HepG2 (cell line): ENCODE results near the gene SNAI3. TPM values are rescaled to one million over a fixed set of nuclear protein-coding genes. Genes with fewer than 3 reads are reported as not detected.

ENCODE experiments used
- CAMTA2 ChIP-seq: sonication (generic); formaldehyde crosslinking; IDR thresholded peaks from 2 replicates; pipeline ENCODE4 v1.4.0; 2020; ENCODE audit warnings: mild to moderate bottlenecking, missing genetic modification reagents, borderline replicate concordance
- E2F5 ChIP-seq: sonication (generic); formaldehyde crosslinking; conservative IDR thresholded peaks from 2 replicates; pipeline ENCODE4 v1.4.0; 2020; ENCODE audit warnings: missing genetic modification reagents
- FOXK1 ChIP-seq: sonication (generic); formaldehyde crosslinking; IDR thresholded peaks from 2 replicates; pipeline ENCODE4 v1.4.0; 2020; ENCODE audit warnings: low read depth, missing genetic modification reagents, borderline replicate concordance
- JUND ChIP-seq: sonication (generic); formaldehyde crosslinking; IDR thresholded peaks from 2 replicates; pipeline ENCODE4 v1.8.0; 2022; ENCODE audit warnings: mild to moderate bottlenecking, missing genetic modification reagents
- KLF9 ChIP-seq: IDR thresholded peaks from 2 replicates; pipeline ENCODE4 v1.6.1; 2016; ENCODE audit warnings: low read depth
- MAF1 ChIP-seq: sonication (generic); formaldehyde crosslinking; IDR thresholded peaks from 2 replicates; pipeline ENCODE4 v1.5.0; 2020; ENCODE audit warnings: missing genetic modification reagents, borderline replicate concordance
- MAZ ChIP-seq, 2 experiments: sonication (generic) in 1 of 2; formaldehyde crosslinking in 1 of 2; IDR thresholded peaks; 2 replicates each; pipeline versions ENCODE4 v1.5.0 to v1.6.1; 2012 to 2020; ENCODE audit warnings: low read depth in 2 of 2, mild to moderate bottlenecking in 2 of 2, borderline replicate concordance in 1 of 2, improper control_type of control experiment in 1 of 2, low read length in 1 of 2, missing genetic modification reagents in 1 of 2, moderate library complexity in 1 of 2
- SIN3B ChIP-seq: fragments of 150-350 bp; IDR thresholded peaks from 2 replicates; pipeline ENCODE4 v1.6.1; 2014; ENCODE audit warnings: low read length
- ZNF136 ChIP-seq: sonication (generic); formaldehyde crosslinking; IDR thresholded peaks from 2 replicates; pipeline ENCODE4 v1.8.1; 2022; ENCODE audit warnings: low read depth, mild to moderate bottlenecking, moderate library complexity, missing genetic modification reagents
- ZNF253 ChIP-seq: sonication (generic); formaldehyde crosslinking; IDR thresholded peaks from 2 replicates; pipeline ENCODE4 v1.8.0; 2022; ENCODE audit warnings: mild to moderate bottlenecking, missing genetic modification reagents, borderline replicate concordance
- ZNF282 ChIP-seq: fragments of 450-650 bp; IDR thresholded peaks from 2 replicates; pipeline ENCODE4 v1.6.1; 2018; ENCODE audit not compliant: partially characterized antibody
- ZNF296 ChIP-seq: sonication (generic); formaldehyde crosslinking; conservative IDR thresholded peaks from 2 replicates; pipeline ENCODE4 v1.5.0; 2020; ENCODE audit warnings: mild to moderate bottlenecking, missing genetic modification reagents
- ZNF431 ChIP-seq: sonication (generic); formaldehyde crosslinking; IDR thresholded peaks from 2 replicates; pipeline ENCODE4 v1.9.0; 2022; ENCODE audit warnings: missing genetic modification reagents, low read depth, mild to moderate bottlenecking, borderline replicate concordance
- ZNF543 ChIP-seq: sonication (generic); formaldehyde crosslinking; IDR thresholded peaks from 2 replicates; pipeline ENCODE4 v1.4.0; 2020; ENCODE audit warnings: mild to moderate bottlenecking, missing genetic modification reagents
- ZNF747 ChIP-seq: sonication (generic); formaldehyde crosslinking; IDR thresholded peaks from 2 replicates; pipeline ENCODE4 v1.8.1; 2023; ENCODE audit warnings: missing genetic modification reagents, mild to moderate bottlenecking, borderline replicate concordance
- ZNF781 ChIP-seq: sonication (generic); formaldehyde crosslinking; IDR thresholded peaks from 2 replicates; pipeline ENCODE4 v1.5.1; 2020; ENCODE audit warnings: borderline replicate concordance, mild to moderate bottlenecking, missing genetic modification reagents; ENCODE audit errors: not compliant biosample characterization
- ZNF891 ChIP-seq: sonication (generic); formaldehyde crosslinking; IDR thresholded peaks from 2 replicates; pipeline ENCODE4 v1.5.0; 2020; ENCODE audit warnings: mild to moderate bottlenecking, missing genetic modification reagents
- polyA plus RNA-seq, 8 experiments: library from polyadenylated mRNA; depleted of rRNA in 3 of 8; stranded (reverse) in 7 of 8; unstranded in 1 of 8; fragments of >200 nt; fragmentation: Illumina TruSeq in 4 of 8; extraction: Trizol in 4 of 8; gene quantifications; 2 replicates each; pipeline versions ENCODE4 v1.2.1 to v1.2.3, GENCODE V29; 2011 to 2016; ENCODE audit warnings: low read depth in 4 of 8, missing spikeins in 1 of 8, mixed read lengths in 1 of 8; ENCODE audit not compliant: insufficient read depth in 1 of 8
- total RNA-seq, 5 experiments: library from RNA; depleted of rRNA; stranded (reverse); fragments of >200 nt; fragmentation: Illumina TruSeq; extraction: Trizol; gene quantifications; 2 replicates each; pipeline ENCODE4 v1.2.3, GENCODE V29; 2016; ENCODE audit warnings: low read depth in 1 of 5
- TF ChIP-seq, protein P1 (sequence below): sonication (generic); formaldehyde crosslinking; IDR thresholded peaks from 2 replicates; pipeline ENCODE4 v1.4.0; 2020; ENCODE audit warnings: missing genetic modification reagents, borderline replicate concordance
- TF ChIP-seq, protein P2 (sequence below): sonication (generic); formaldehyde crosslinking; IDR thresholded peaks from 2 replicates; pipeline ENCODE4 v1.4.0; 2020; ENCODE audit warnings: missing genetic modification reagents
- TF ChIP-seq, protein P3 (sequence below): sonication (generic); formaldehyde crosslinking; conservative IDR thresholded peaks from 2 replicates; pipeline ENCODE4 v1.4.0; 2020; ENCODE audit warnings: missing genetic modification reagents

The SNAI3 gene
- total and polyA plus RNA-seq, 2 of the 13 experiments (the other 11 are each of a cell fraction or from before 2014, with no cell fraction given) = 0.09 to 0.18 TPM

GRCh38 chr16:88651276-88651988, 34.9 kb downstream of the SNAI3 start (continued):
- TF ChIP-seq, protein P1, sequence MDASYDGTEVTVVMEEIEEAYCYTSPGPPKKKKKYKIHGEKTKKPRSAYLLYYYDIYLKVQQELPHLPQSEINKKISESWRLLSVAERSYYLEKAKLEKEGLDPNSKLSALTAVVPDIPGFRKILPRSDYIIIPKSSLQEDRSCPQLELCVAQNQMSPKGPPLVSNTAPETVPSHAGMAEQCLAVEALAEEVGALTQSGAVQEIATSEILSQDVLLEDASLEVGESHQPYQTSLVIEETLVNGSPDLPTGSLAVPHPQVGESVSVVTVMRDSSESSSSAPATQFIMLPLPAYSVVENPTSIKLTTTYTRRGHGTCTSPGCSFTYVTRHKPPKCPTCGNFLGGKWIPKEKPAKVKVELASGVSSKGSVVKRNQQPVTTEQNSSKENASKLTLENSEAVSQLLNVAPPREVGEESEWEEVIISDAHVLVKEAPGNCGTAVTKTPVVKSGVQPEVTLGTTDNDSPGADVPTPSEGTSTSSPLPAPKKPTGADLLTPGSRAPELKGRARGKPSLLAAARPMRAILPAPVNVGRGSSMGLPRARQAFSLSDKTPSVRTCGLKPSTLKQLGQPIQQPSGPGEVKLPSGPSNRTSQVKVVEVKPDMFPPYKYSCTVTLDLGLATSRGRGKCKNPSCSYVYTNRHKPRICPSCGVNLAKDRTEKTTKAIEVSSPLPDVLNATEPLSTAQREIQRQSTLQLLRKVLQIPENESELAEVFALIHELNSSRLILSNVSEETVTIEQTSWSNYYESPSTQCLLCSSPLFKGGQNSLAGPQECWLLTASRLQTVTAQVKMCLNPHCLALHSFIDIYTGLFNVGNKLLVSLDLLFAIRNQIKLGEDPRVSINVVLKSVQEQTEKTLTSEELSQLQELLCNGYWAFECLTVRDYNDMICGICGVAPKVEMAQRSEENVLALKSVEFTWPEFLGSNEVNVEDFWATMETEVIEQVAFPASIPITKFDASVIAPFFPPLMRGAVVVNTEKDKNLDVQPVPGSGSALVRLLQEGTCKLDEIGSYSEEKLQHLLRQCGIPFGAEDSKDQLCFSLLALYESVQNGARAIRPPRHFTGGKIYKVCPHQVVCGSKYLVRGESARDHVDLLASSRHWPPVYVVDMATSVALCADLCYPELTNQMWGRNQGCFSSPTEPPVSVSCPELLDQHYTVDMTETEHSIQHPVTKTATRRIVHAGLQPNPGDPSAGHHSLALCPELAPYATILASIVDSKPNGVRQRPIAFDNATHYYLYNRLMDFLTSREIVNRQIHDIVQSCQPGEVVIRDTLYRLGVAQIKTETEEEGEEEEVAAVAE (CRISPR knock-in tag) = no peak; the same call in none of the 2 replicates
- TF ChIP-seq FOXK1 (CRISPR knock-in tag) = peak; percentile 98
- TF ChIP-seq ZNF543 (CRISPR knock-in tag) = peak; percentile 66
- TF ChIP-seq, protein P2, sequence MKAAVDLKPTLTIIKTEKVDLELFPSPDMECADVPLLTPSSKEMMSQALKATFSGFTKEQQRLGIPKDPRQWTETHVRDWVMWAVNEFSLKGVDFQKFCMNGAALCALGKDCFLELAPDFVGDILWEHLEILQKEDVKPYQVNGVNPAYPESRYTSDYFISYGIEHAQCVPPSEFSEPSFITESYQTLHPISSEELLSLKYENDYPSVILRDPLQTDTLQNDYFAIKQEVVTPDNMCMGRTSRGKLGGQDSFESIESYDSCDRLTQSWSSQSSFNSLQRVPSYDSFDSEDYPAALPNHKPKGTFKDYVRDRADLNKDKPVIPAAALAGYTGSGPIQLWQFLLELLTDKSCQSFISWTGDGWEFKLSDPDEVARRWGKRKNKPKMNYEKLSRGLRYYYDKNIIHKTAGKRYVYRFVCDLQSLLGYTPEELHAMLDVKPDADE (CRISPR knock-in tag) = no peak
- TF ChIP-seq E2F5 (CRISPR knock-in tag) = 0 out of 2 replicates have a peak, but pooled peaks have one; percentile 17
- TF ChIP-seq ZNF253 (CRISPR knock-in tag) = peak; percentile 71; the same call in 1 of the 2 replicates
- no peak; the same call in 1 of the 2 replicates for TF ChIP-seq MAF1 (CRISPR knock-in tag)
- peak; percentile 30 for TF ChIP-seq ZNF781 (CRISPR knock-in tag)
- no peak for TF ChIP-seq CAMTA2 (CRISPR knock-in tag)
- peak; percentile 58; the same call in 1 of the 2 replicates for TF ChIP-seq SIN3B
- TF ChIP-seq ZNF282 = no peak
- peak; percentile 88; the same call in 1 of the 2 replicates for TF ChIP-seq ZNF747
- peak; percentile 61; the same call in 1 of the 2 replicates for TF ChIP-seq MAZ (IDR thresholded peaks at IDR 0.05; ENCODE audit: borderline replicate concordance, low read depth, low read length)
- peak; percentile 91 for TF ChIP-seq MAZ (CRISPR knock-in tag; IDR thresholded peaks at IDR 0.05; ENCODE audit: low read depth)
- 0 out of 2 replicates have a peak, but pooled peaks have one; percentile 63 for TF ChIP-seq JUND (CRISPR knock-in tag)
- TF ChIP-seq, protein P3, sequence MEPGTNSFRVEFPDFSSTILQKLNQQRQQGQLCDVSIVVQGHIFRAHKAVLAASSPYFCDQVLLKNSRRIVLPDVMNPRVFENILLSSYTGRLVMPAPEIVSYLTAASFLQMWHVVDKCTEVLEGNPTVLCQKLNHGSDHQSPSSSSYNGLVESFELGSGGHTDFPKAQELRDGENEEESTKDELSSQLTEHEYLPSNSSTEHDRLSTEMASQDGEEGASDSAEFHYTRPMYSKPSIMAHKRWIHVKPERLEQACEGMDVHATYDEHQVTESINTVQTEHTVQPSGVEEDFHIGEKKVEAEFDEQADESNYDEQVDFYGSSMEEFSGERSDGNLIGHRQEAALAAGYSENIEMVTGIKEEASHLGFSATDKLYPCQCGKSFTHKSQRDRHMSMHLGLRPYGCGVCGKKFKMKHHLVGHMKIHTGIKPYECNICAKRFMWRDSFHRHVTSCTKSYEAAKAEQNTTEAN = no peak
- TF ChIP-seq ZNF891 = peak; percentile 68; the same call in 1 of the 2 replicates
- no peak for TF ChIP-seq ZNF296
- peak; percentile 44; the same call in 1 of the 2 replicates for TF ChIP-seq ZNF431 (CRISPR knock-in tag)
- peak; percentile 93 for TF ChIP-seq ZNF136 (CRISPR knock-in tag)
- TF ChIP-seq KLF9 (CRISPR knock-in tag) = peak; percentile 84; the same call in 1 of the 2 replicates
